H1 (cell line): ENCODE data around the gene ITGA4. TPM values are rescaled to one million over a fixed set of nuclear protein-coding genes. Genes with fewer than 3 reads are reported as not detected.

ENCODE experiments used
- CTCF ChIA-PET: fragments of 300-600 bp; sonication (Branson Sonifier 250); formaldehyde crosslinking; loops from one replicate; lab custom pipeline; 2021; ENCODE audit not compliant: partially characterized antibody; lab: Charles Lee
- POLR2A ChIA-PET: fragments of 300-600 bp; sonication (Branson Sonifier 250); formaldehyde crosslinking; loops from one replicate; lab custom pipeline; 2021; ENCODE audit warnings: inconsistent platforms; ENCODE audit not compliant: partially characterized antibody; lab: Charles Lee
- DNase-seq, 2 experiments: peaks; one replicate each; pipeline versions ENCODE4 v3.0.0 to v3.0.0-alpha.2; 2010 to 2022; ENCODE audit warnings: low spot score in 2 of 2, low read depth in 1 of 2, mixed read lengths in 1 of 2
- FAIRE-seq: peaks from 2 replicates; lab custom pipeline; 2011; peaks lifted over from hg19 to GRCh38; lab: Jason Lieb, UNC
- H2AFZ ChIP-seq: 2 replicates; pipeline ENCODE4 v1.8.1; 2012; ENCODE audit warnings: low read length, inconsistent platforms
- H2AK5ac ChIP-seq: 2 replicates; pipeline ENCODE4 v1.6.1; 2013; ENCODE audit warnings: low read depth, low read length
- H2BK120ac ChIP-seq: replicated peaks from 2 replicates; pipeline ENCODE3; 2013; ENCODE audit warnings: low read depth, low read length, inconsistent platforms
- H2BK12ac ChIP-seq: 2 replicates; pipeline ENCODE4 v1.6.1; 2013; ENCODE audit warnings: low read depth, low read length
- H2BK15ac ChIP-seq: 2 replicates; pipeline ENCODE4 v1.6.1; 2013; ENCODE audit warnings: low read length
- H2BK20ac ChIP-seq: 2 replicates; pipeline ENCODE4 v1.6.1; 2013; ENCODE audit warnings: low read length
- H2BK5ac ChIP-seq: 2 replicates; pipeline ENCODE4 v1.6.1; 2013; ENCODE audit warnings: low read depth, low read length
- H3K14ac ChIP-seq: 2 replicates; pipeline ENCODE4 v1.6.1; 2013; ENCODE audit warnings: inconsistent platforms; ENCODE audit not compliant: insufficient read length
- H3K18ac ChIP-seq: 2 replicates; pipeline ENCODE4 v1.6.1; 2013; ENCODE audit warnings: low read length; ENCODE audit errors: extremely low read depth
- H3K23ac ChIP-seq: 2 replicates; pipeline ENCODE4 v1.6.1; 2013; ENCODE audit warnings: inconsistent platforms; ENCODE audit not compliant: insufficient read length
- H3K23me2 ChIP-seq: 2 replicates; pipeline ENCODE4 v1.6.1; 2013; ENCODE audit warnings: low read depth, low read length
- H3K27ac ChIP-seq: 2 replicates; pipeline ENCODE4 v1.6.1; 2011; ENCODE audit warnings: low read depth, low read length, inconsistent platforms
- H3K27me3 ChIP-seq, 4 experiments: replicated peaks in 1 of 4; 1 replicate in 1 of 4; 2 replicates in 3 of 4; pipeline versions ENCODE4 v1.6.1 to v1.8.1; 2011 to 2013; ENCODE audit warnings: low read length in 3 of 4, mild to moderate bottlenecking in 3 of 4, inconsistent platforms in 2 of 4, mixed read lengths in 2 of 4, moderate library complexity in 1 of 4; ENCODE audit not compliant: control insufficient read depth in 3 of 4, insufficient read depth in 3 of 4; ENCODE audit errors: extremely low read depth in 1 of 4
- H3K36me3 ChIP-seq, 4 experiments: 2 replicates each; pipeline versions ENCODE4 v1.6.1 to v1.8.1; 2011 to 2013; ENCODE audit warnings: mild to moderate bottlenecking in 4 of 4, low read length in 3 of 4, moderate library complexity in 2 of 4, control low read depth in 1 of 4, inconsistent platforms in 1 of 4; ENCODE audit not compliant: insufficient read depth in 4 of 4, control insufficient read depth in 2 of 4
- H3K4ac ChIP-seq: replicated peaks from 2 replicates; pipeline ENCODE3; 2013; ENCODE audit warnings: low read length, low read depth, mixed read lengths, inconsistent platforms; ENCODE audit not compliant: insufficient read length
- H3K4me1 ChIP-seq, 4 experiments: replicated peaks in 1 of 4; 1 replicate in 1 of 4; 2 replicates in 3 of 4; pipeline versions ENCODE4 v1.6.1 to v1.8.1; 2011 to 2013; ENCODE audit warnings: low read length in 3 of 4, inconsistent platforms in 2 of 4, mixed read lengths in 1 of 4; ENCODE audit not compliant: insufficient read depth in 4 of 4, control insufficient read depth in 3 of 4
- H3K4me2 ChIP-seq, 2 experiments: 2 replicates each; pipeline versions ENCODE4 v1.6.1 to v1.8.1; 2011 to 2013; ENCODE audit warnings: low read depth in 2 of 2, low read length in 2 of 2, control low read depth in 1 of 2, inconsistent platforms in 1 of 2, mild to moderate bottlenecking in 1 of 2; ENCODE audit not compliant: insufficient read depth in 1 of 2
- H3K4me3 ChIP-seq, 4 experiments: fragments of 200-600, 300-600 bp in 1 of 4; sonication (generic), shearing (Covaris generic), sonication (Bioruptor Twin) in 1 of 4; 2 replicates each; pipeline versions ENCODE4 v1.5.1 to v1.8.1; 2011 to 2016; ENCODE audit warnings: low read length in 4 of 4, low read depth in 3 of 4, control low read depth in 2 of 4, inconsistent platforms in 2 of 4, mild to moderate bottlenecking in 2 of 4, mixed read lengths in 1 of 4, moderate library complexity in 1 of 4; ENCODE audit not compliant: insufficient read depth in 2 of 4; ENCODE audit errors: extremely low read depth in 1 of 4
- H3K56ac ChIP-seq: replicated peaks from 2 replicates; pipeline ENCODE3; 2013; ENCODE audit warnings: low read depth, mild to moderate bottlenecking, mixed read lengths, low read length, inconsistent platforms; ENCODE audit not compliant: insufficient read length
- H3K79me1 ChIP-seq: 2 replicates; pipeline ENCODE4 v1.6.1; 2013; ENCODE audit warnings: low read depth, low read length, control low read depth
- H3K79me2 ChIP-seq, 2 experiments: 2 replicates each; pipeline versions ENCODE4 v1.6.1 to v1.8.1; 2012 to 2013; ENCODE audit warnings: low read length in 2 of 2, mild to moderate bottlenecking in 2 of 2, inconsistent platforms in 1 of 2; ENCODE audit not compliant: insufficient read depth in 2 of 2, control insufficient read depth in 1 of 2
- H3K9ac ChIP-seq, 4 experiments: replicated peaks in 1 of 4; 1 replicate in 1 of 4; 2 replicates in 3 of 4; pipeline versions ENCODE4 v1.6.1 to v1.8.1; 2011 to 2013; ENCODE audit warnings: low read depth in 3 of 4, low read length in 3 of 4, control low read depth in 2 of 4, mild to moderate bottlenecking in 2 of 4, moderate library complexity in 2 of 4, inconsistent platforms in 1 of 4; ENCODE audit errors: extremely low read depth in 1 of 4
- H3K9me3 ChIP-seq, 2 experiments: 2 replicates each; pipeline versions ENCODE4 v1.6.1 to v1.8.1; 2012 to 2013; ENCODE audit warnings: mild to moderate bottlenecking in 2 of 2, moderate library complexity in 2 of 2, control low read depth in 1 of 2, inconsistent platforms in 1 of 2, low read depth in 1 of 2, low read length in 1 of 2, mixed read lengths in 1 of 2; ENCODE audit not compliant: insufficient read depth in 2 of 2
- H4K20me1 ChIP-seq, 2 experiments: replicated peaks in 1 of 2; 2 replicates each; pipeline versions ENCODE3 to v1.8.1; 2011 to 2013; ENCODE audit warnings: inconsistent platforms in 2 of 2, low read length in 2 of 2, mild to moderate bottlenecking in 1 of 2; ENCODE audit not compliant: insufficient read depth in 2 of 2, control insufficient read depth in 1 of 2
- H4K5ac ChIP-seq: 2 replicates; pipeline ENCODE4 v1.6.1; 2013; ENCODE audit warnings: low read length, low read depth, mixed read lengths, inconsistent platforms; ENCODE audit not compliant: insufficient read length
- H4K8ac ChIP-seq: 2 replicates; pipeline ENCODE4 v1.8.0; 2013; ENCODE audit warnings: mild to moderate bottlenecking, moderate library complexity, low read length, inconsistent platforms; ENCODE audit not compliant: insufficient read depth; ENCODE audit errors: extremely low read depth
- H4K91ac ChIP-seq: replicated peaks from 2 replicates; pipeline ENCODE3; 2013; ENCODE audit warnings: low read length, mixed read lengths, inconsistent platforms; ENCODE audit not compliant: insufficient read length
- CHD2 ChIP-seq: IDR thresholded peaks from 2 replicates; pipeline ENCODE4 v1.6.1; 2012; ENCODE audit warnings: low read length, improper control_type of control experiment
- KDM4A ChIP-seq: IDR thresholded peaks from one replicate; pipeline ENCODE4 v1.7.1; 2012; ENCODE audit warnings: low read depth, mild to moderate bottlenecking, moderate library complexity, low read length, inconsistent platforms; ENCODE audit not compliant: severe bottlenecking
- RAD21 ChIP-seq, 2 experiments: IDR thresholded peaks in 1 of 2; conservative IDR thresholded peaks in 1 of 2; 2 replicates each; pipeline ENCODE4 v1.6.1; 2011; ENCODE audit warnings: low read depth in 2 of 2, low read length in 2 of 2, improper control_type of control experiment in 1 of 2, inconsistent platforms in 1 of 2, mild to moderate bottlenecking in 1 of 2, moderate library complexity in 1 of 2
- SP4 ChIP-seq: IDR thresholded peaks from 2 replicates; pipeline ENCODE4 v1.6.1; 2012; ENCODE audit warnings: low read length, inconsistent platforms
- WGBS, 2 experiments: shearing (Covaris generic) in 1 of 2; methylation state at CpG; one replicate each; pipeline versions ENCODE4 v1.1.6 to v1.1.7; 2013 to 2015; ENCODE audit warnings: low lambda C conversion rate in 2 of 2, mixed read lengths in 2 of 2, inconsistent platforms in 1 of 2, low coverage in 1 of 2, missing lambda C conversion rate in 1 of 2; ENCODE audit not compliant: insufficient replicate concordance in 2 of 2, insufficient coverage in 1 of 2, insufficient read length in 1 of 2; ENCODE audit errors: extremely low coverage in 1 of 2, missing lambda C conversion rate in 1 of 2; 5-methylcytosine and 5-hydroxymethylcytosine counted together
- polyA plus RNA-seq, 7 experiments: library from polyadenylated mRNA; depleted of rRNA in 3 of 7; stranded (reverse) in 5 of 7; unstranded in 2 of 7; fragments of >200 nt in 5 of 7; fragments of 200-250 nt in 2 of 7; gene quantifications; 1 replicate in 5 of 7; 2 replicates in 1 of 7; 4 replicates in 1 of 7; pipeline versions ENCODE4 v1.2.1 to v1.2.3, GENCODE V29; 2011 to 2013; ENCODE audit warnings: missing spikeins in 2 of 7, mixed read lengths in 2 of 7
- total RNA-seq: library from RNA; stranded (reverse); fragmentation: NEBNext Ultra II Directional; extraction: Animal tissue kit (Norgen Biotek cat#: 25700); gene quantifications from 2 replicates; pipeline ENCODE4 v1.2.1, GENCODE V29; 2021

ITGA4 gene
- total and polyA plus RNA-seq, 2 of the 8 experiments (the other 6 are each of a cell fraction or from before 2014, with no cell fraction given), result 0.60 to 2.1 TPM

GRCh38 chr2:181574321-181574720 is 117.1 kb downstream of the ITGA4 start:
- Histone ChIP-seq H3K36me3 (no peaks in the 10 kb centered on the region), H4K91ac (no peak overlapping the region), H3K9ac (no peak overlapping the region), H4K20me1 (no peaks in the 10 kb centered on the region), H4K8ac (no peak overlapping the region), H2BK20ac (no peak overlapping the region), H2BK12ac (no peak overlapping the region), H3K4me2 (no peak overlapping the region), H3K79me1 (no peaks in the 10 kb centered on the region), H3K18ac (no peak overlapping the region), H2BK15ac (no peak overlapping the region), H3K9me3 (no peaks in the 10 kb centered on the region), H3K23ac (no peak overlapping the region), H3K27ac (no peak overlapping the region), H3K23me2 (no peaks in the 10 kb centered on the region), H3K79me2 (no peaks in the 10 kb centered on the region), H2BK5ac (no peak overlapping the region), H2BK120ac (no peak overlapping the region), H2AK5ac (no peak overlapping the region), H3K56ac (no peak overlapping the region), H4K5ac (no peak overlapping the region), H3K4me3 (no peak overlapping the region), H3K4me1 (no peaks in the 10 kb centered on the region)
- DNase-seq, result no peak
- POLR2A ChIA-PET, result no interaction called here
- no peak for FAIRE-seq
- CTCF ChIA-PET, result interaction anchor here (0.6 to 8.5 kb wide), 11 partner anchors 9 to 469 kb away, joined by 3 to 183 read pairs (median 5); partner anchors contain the start of gene ITGA4
- 87% methylated on average over 7 of the region's 7 CpGs; no CpG with 5 or more reads in 1 of the 2 experiments for WGBS, 2 experiments
- TF ChIP-seq KDM4A (no peak), CHD2 (no peak), RAD21 (IDR thresholded peaks at IDR 0.05 in 1 of 2, conservative IDR thresholded peaks at IDR 0.05 in 1 of 2; ENCODE audit: low read depth in 2 of 2, low read length in 2 of 2) (no peak), SP4 (no peak)
- TF ChIP-seq, all 59 proteins: peak for 0
- H3K27me3 ChIP-seq, result no peaks in the 10 kb centered on the region
- H3K4ac ChIP-seq, result no peak overlapping the region
- H2AFZ ChIP-seq, result no peak overlapping the region
- no peak overlapping the region for H3K14ac ChIP-seq
